BE2C (cell line): Measurements from ENCODE around the gene NIF3L1.

ENCODE experiments used
- DNase-seq: peaks from one replicate; pipeline ENCODE4 v3.0.0-alpha.2; 2020
- H3K27me3 ChIP-seq: fragments of 250-450 bp; sonication (Bioruptor Pico); 2 replicates; pipeline ENCODE4 v1.5.1; 2020; ENCODE audit warnings: mild to moderate bottlenecking
- H3K36me3 ChIP-seq: fragments of 250-450 bp; sonication (Bioruptor Pico); 2 replicates; pipeline ENCODE4 v1.5.1; 2020; ENCODE audit warnings: mild to moderate bottlenecking
- H3K4me1 ChIP-seq: fragments of 250-450 bp; sonication (Bioruptor Pico); 2 replicates; pipeline ENCODE4 v1.5.1; 2020
- H3K4me3 ChIP-seq: 2 replicates; pipeline ENCODE4 v1.5.1; 2011; ENCODE audit warnings: low read depth, low read length
- H3K9me3 ChIP-seq: fragments of 250-450 bp; sonication (Bioruptor Pico); 2 replicates; pipeline ENCODE4 v1.5.1; 2020
- TF ChIP-seq, protein P1 (sequence below): IDR thresholded peaks from 2 replicates; pipeline ENCODE4 v1.5.1; 2012; ENCODE audit warnings: mild to moderate bottlenecking, low read depth, low read length

The NIF3L1 gene

DNA sequence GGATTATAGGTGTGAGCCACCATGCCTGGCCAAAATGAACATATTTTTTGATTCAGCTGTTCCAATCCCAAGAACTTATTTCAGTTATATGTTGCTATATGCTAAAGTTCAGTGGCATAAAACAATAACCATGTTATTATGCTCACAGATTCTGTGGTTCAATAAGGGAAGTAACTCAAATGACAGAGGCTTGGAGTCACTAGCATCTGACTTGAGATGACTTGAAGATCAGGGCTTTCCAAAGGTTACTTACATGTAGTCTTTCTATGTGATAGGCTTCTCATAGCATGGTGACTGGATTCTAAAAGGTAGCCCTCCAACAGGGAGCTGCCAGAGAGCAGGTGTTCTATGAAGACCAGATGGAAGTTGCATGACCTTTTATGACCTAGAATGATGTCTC lies 41.9 kb upstream of the NIF3L1 start:
- DNase-seq = no peak
- TF ChIP-seq, protein P1, sequence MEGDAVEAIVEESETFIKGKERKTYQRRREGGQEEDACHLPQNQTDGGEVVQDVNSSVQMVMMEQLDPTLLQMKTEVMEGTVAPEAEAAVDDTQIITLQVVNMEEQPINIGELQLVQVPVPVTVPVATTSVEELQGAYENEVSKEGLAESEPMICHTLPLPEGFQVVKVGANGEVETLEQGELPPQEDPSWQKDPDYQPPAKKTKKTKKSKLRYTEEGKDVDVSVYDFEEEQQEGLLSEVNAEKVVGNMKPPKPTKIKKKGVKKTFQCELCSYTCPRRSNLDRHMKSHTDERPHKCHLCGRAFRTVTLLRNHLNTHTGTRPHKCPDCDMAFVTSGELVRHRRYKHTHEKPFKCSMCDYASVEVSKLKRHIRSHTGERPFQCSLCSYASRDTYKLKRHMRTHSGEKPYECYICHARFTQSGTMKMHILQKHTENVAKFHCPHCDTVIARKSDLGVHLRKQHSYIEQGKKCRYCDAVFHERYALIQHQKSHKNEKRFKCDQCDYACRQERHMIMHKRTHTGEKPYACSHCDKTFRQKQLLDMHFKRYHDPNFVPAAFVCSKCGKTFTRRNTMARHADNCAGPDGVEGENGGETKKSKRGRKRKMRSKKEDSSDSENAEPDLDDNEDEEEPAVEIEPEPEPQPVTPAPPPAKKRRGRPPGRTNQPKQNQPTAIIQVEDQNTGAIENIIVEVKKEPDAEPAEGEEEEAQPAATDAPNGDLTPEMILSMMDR = no peak
- Histone ChIP-seq H3K9me3 (no peaks in the 10 kb centered on the region), H3K4me1 (no peaks in the 10 kb centered on the region), H3K4me3 (no peak overlapping the region), H3K27me3 (no peaks in the 10 kb centered on the region), H3K36me3 (peaks cover 18% of the 10 kb centered on the region)

DNA sequence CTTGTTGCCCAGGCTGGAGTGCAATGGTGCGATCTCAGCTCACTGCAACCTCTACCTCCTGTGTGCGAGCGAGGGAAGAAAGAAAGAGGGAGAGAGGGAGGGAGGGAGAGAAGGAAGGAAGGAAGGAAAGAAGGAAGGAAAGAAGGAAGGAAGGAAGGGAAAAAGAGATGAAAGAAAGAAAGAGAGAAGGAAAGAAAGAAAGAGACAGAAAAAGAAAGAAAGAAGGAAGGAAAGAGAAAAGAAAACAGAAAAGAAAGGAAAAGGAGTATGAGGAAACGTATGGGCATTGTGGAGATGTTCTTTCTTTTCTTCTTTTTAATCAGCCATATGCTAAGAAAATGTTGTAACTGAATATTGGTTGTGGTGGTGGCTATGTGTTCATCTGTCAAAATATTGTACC lies 41.2 kb upstream of the NIF3L1 start:
- peaks cover 24% of the 10 kb centered on the region for H3K36me3 ChIP-seq
- H3K4me1 ChIP-seq = no peaks in the 10 kb centered on the region
- DNase-seq = no peak
- H3K9me3 ChIP-seq = no peaks in the 10 kb centered on the region
- no peaks in the 10 kb centered on the region for H3K27me3 ChIP-seq
- TF ChIP-seq, protein P1 = no peak
- H3K4me3 ChIP-seq = no peak overlapping the region

DNA sequence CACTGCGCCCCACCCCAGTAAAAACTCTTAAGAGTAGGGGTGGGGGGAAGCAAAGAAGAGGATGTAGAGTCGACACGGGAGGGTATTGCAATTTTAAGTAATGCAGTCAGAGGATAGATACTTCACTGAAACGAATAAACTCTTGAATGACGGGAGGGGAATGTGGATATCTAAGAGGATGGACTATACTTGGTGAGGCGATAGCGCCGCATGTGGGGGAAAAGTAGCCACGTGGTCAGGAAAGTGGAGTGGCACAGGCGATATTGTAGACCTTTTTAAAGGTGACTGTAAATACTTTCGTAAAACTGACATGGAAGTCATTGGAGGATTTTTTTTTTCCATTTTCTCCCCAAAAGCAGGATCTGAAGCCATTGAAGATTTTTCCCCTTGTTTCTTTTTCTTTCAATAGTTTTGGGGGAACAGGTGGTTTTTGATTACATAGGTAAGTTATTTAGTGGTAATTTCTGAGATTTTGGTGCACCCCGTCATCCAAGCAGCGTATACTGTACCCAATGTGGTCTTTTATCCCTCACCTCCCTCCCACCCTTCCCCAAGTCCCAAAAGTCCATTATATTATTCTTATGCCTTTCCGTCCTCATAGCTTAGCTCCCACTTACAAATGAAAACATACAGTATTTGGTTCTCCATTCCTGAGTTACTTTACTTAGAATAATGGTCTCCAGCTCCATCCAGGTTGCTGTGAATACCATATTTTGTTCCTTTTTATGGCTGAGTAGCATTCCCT lies 38.5 kb upstream of the NIF3L1 start:
- H3K27me3 ChIP-seq = no peaks in the 10 kb centered on the region
- no peak for DNase-seq
- no peaks in the 10 kb centered on the region for H3K9me3 ChIP-seq
- H3K4me1 ChIP-seq = no peaks in the 10 kb centered on the region
- H3K36me3 ChIP-seq = peaks cover 52% of the 10 kb centered on the region
- H3K4me3 ChIP-seq = no peak overlapping the region
- TF ChIP-seq, protein P1 = no peak

DNA sequence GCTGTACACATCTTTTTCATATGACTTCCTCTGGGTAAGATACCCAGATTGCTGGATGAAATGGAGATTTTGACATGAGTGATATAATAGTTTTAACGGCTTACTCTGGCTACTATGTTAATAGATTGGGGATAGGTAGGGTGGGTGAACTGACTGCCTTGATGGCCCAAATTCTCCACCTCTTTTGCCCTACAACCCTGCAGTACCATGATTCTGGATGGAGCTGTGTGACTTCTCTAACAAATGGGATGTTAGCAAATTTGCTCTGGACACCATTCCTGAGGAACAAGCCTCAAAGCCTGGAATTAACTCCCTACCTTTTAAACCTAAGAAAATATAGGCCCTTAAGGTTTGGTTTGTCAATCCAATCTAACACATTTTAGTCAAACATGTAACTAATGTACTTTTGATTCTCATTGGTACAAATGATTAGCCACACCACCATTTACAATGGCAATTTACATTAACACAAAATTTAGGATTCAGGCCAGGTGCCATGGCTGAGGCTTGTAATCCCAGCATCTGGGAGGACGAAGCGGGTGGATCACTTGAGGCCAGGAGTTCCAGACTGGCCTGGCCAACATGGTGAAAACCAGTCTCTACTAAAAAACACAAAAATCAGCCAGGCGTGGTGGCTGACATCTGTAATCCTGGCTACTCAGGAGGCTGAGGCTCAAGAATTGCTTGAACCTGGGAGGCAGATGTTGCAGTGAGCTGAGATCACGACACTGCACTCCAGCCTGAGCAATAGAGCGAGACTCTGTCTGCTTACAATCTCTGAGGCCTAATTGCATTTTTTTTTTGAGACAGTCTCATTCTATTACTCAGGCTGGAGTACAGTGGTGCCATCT lies 37.5 kb upstream of the NIF3L1 start:
- Histone ChIP-seq H3K4me1 (no peaks in the 10 kb centered on the region), H3K36me3 (peaks cover 60% of the 10 kb centered on the region), H3K9me3 (no peaks in the 10 kb centered on the region), H3K4me3 (no peak overlapping the region), H3K27me3 (no peaks in the 10 kb centered on the region)
- TF ChIP-seq, protein P1 = no peak
- no peak for DNase-seq

DNA sequence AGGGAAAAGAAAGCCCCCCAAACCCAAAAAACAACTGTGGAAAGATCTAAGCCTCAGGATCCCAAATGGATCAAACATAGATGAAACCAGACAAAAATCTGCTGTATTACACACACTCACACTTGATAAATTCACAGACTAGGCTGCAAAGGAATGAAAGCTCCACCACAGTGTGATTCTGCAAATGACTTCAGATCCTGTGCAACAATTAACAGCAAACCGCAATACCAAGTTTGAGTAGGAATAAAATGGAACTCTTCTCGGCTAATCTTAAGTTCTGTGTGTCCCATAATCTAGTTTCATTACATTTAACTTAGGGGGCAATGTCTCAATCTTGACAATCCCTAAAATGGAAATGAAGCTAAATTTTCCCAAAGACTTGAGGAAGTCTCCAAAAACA lies 36.6 kb upstream of the NIF3L1 start:
- TF ChIP-seq, protein P1 = no peak
- Histone ChIP-seq H3K9me3 (no peaks in the 10 kb centered on the region), H3K4me1 (no peaks in the 10 kb centered on the region), H3K4me3 (no peak overlapping the region), H3K27me3 (no peaks in the 10 kb centered on the region), H3K36me3 (peaks cover 70% of the 10 kb centered on the region)
- DNase-seq = no peak

DNA sequence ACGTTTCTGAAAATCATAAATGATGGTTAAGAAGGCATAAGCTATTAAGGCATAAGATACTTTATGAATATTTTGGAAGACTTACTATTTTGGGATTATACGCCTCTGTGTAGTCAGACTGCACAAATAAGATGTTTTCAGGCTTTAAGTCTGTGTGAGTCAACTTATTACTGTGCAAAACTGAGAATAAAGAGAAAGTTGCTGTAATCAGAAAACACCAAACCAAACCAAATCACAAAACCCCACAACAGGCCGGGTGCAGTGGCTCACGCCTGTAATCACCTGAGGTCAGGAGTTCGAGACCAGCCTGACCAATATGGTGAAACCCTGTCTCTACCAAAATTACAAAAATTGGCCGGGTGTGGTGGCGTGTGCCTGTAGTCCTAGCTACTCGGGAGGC lies 32.4 kb upstream of the NIF3L1 start:
- no peak for DNase-seq
- Histone ChIP-seq H3K4me3 (no peak overlapping the region), H3K36me3 (peaks cover 99% of the 10 kb centered on the region), H3K27me3 (no peaks in the 10 kb centered on the region), H3K4me1 (no peaks in the 10 kb centered on the region; the same call in 1 of the 2 replicates), H3K9me3 (no peaks in the 10 kb centered on the region)
- TF ChIP-seq, protein P1 = no peak
